Calu3 (cell line): ENCODE data around the gene ETS1. TPM values are rescaled to one million over a fixed set of nuclear protein-coding genes. Genes with fewer than 3 reads are reported as not detected.

Experiments
- BruUV-seq: library from RNA; stranded (reverse); fragments of 400-500 nt; replicated peaks from 2 replicates; lab custom pipeline; 2021; lab: Mats Ljungman, UMichigan
- CTCF ChIA-PET: fragments of 300-600 bp; sonication (Branson Sonifier 250); formaldehyde crosslinking; loops from one replicate; lab custom pipeline; 2022; ENCODE audit warnings: antibody characterized with exemption; lab: Charles Lee
- DNase-seq: peaks from one replicate; pipeline ENCODE4 v3.0.0; 2022
- H3K27ac Mint-ChIP-seq: one replicate; pipeline ENCODE4 v1.8.0; 2022; ENCODE audit warnings: mixed read lengths; ENCODE audit not compliant: unreplicated experiment
- H3K27me3 Mint-ChIP-seq: one replicate; pipeline ENCODE4 v1.8.0; 2022; ENCODE audit warnings: mixed read lengths; ENCODE audit not compliant: unreplicated experiment
- H3K36me3 Mint-ChIP-seq: one replicate; pipeline ENCODE4 v1.8.0; 2022; ENCODE audit warnings: mild to moderate bottlenecking, moderate library complexity, mixed read lengths; ENCODE audit not compliant: insufficient read depth, unreplicated experiment
- H3K4me1 Mint-ChIP-seq: one replicate; pipeline ENCODE4 v1.8.0; 2022; ENCODE audit warnings: mild to moderate bottlenecking, low read depth, mixed read lengths; ENCODE audit not compliant: unreplicated experiment
- H3K4me3 Mint-ChIP-seq: one replicate; pipeline ENCODE4 v1.8.0; 2022; ENCODE audit warnings: mild to moderate bottlenecking, low read depth, moderate library complexity, mixed read lengths; ENCODE audit not compliant: unreplicated experiment
- H3K9me3 Mint-ChIP-seq: one replicate; pipeline ENCODE4 v1.8.0; 2022; ENCODE audit warnings: low read depth, mixed read lengths; ENCODE audit not compliant: unreplicated experiment
- intact Hi-C: fragments of 100-400 bp; cut with micrococcal nuclease; formaldehyde crosslinking; loops from one replicate; pipeline ENCODE4 v1.10.0; 2022; ENCODE audit not compliant: unreplicated experiment
- total RNA-seq: library from RNA; stranded (reverse); gene quantifications from 2 replicates; pipeline ENCODE4 v1.2.3, GENCODE V29; 2022
- TF ChIP-seq, protein P1 (sequence below): fragments of 200-600 bp; IDR thresholded peaks from one replicate; pipeline ENCODE4 v1.8.0; 2022; ENCODE audit warnings: antibody characterized with exemption; ENCODE audit not compliant: unreplicated experiment

The ETS1 gene
- total RNA-seq, 1 experiment from 2014 or later: 38.4 TPM

DNA sequence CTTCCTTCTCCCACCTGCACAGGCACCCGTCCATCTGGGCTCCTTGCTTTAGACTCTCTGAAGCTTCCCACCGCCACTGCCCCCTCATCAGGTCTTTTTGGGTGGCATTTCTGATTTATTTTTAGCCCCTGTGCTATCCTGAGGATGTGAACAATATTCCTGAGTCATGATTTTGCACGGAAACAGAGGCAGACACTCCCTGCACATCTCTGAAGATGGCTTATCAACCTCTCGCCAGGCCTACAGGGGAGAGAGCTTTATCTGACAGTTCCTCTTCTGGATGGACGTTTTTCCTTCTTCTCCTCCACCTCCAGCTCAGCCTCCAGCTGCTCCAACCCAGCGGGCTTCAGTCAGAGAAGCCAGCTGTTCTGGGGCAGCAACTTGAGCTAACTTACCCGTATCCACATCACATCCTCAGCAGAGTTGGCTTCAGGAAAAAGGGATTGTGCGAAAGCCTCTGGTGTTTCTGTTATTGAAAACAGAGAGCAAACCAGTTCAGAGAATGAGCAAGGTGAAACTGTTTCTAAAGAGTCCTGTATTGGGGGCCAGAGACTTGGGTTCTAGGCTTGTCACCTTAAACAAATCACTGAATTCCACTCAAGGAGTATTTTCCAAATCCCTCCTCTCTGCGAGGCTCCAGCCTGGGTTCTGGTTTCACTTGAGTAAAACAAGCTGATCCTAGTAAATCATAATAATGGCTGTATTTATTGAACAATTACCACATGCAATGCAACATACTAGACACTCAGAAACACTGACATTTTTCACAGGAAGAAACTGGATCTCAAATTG is 33.1 kb upstream of the ETS1 start:
- H3K9me3 Mint-ChIP-seq: no peaks in the 10 kb centered on the region
- TF ChIP-seq, protein P1, sequence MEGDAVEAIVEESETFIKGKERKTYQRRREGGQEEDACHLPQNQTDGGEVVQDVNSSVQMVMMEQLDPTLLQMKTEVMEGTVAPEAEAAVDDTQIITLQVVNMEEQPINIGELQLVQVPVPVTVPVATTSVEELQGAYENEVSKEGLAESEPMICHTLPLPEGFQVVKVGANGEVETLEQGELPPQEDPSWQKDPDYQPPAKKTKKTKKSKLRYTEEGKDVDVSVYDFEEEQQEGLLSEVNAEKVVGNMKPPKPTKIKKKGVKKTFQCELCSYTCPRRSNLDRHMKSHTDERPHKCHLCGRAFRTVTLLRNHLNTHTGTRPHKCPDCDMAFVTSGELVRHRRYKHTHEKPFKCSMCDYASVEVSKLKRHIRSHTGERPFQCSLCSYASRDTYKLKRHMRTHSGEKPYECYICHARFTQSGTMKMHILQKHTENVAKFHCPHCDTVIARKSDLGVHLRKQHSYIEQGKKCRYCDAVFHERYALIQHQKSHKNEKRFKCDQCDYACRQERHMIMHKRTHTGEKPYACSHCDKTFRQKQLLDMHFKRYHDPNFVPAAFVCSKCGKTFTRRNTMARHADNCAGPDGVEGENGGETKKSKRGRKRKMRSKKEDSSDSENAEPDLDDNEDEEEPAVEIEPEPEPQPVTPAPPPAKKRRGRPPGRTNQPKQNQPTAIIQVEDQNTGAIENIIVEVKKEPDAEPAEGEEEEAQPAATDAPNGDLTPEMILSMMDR: no peak
- no TSS peak for BruUV-seq
- H3K27ac Mint-ChIP-seq: no peak overlapping the region
- H3K36me3 Mint-ChIP-seq: peaks cover 6% of the 10 kb centered on the region
- DNase-seq: no peak
- intact Hi-C loops: loop anchor here (10.0 kb wide), 1 partner anchor 96 kb away; no protein-coding TSS in a partner anchor
- CTCF ChIA-PET: interaction anchor here (1.2 kb wide), 1 partner anchor 9 kb away, joined by 4 read pairs; no protein-coding TSS in a partner anchor
- H3K4me3 Mint-ChIP-seq: no peak overlapping the region
- peaks cover 40% of the 10 kb centered on the region for H3K27me3 Mint-ChIP-seq
- H3K4me1 Mint-ChIP-seq: no peaks in the 10 kb centered on the region

DNA sequence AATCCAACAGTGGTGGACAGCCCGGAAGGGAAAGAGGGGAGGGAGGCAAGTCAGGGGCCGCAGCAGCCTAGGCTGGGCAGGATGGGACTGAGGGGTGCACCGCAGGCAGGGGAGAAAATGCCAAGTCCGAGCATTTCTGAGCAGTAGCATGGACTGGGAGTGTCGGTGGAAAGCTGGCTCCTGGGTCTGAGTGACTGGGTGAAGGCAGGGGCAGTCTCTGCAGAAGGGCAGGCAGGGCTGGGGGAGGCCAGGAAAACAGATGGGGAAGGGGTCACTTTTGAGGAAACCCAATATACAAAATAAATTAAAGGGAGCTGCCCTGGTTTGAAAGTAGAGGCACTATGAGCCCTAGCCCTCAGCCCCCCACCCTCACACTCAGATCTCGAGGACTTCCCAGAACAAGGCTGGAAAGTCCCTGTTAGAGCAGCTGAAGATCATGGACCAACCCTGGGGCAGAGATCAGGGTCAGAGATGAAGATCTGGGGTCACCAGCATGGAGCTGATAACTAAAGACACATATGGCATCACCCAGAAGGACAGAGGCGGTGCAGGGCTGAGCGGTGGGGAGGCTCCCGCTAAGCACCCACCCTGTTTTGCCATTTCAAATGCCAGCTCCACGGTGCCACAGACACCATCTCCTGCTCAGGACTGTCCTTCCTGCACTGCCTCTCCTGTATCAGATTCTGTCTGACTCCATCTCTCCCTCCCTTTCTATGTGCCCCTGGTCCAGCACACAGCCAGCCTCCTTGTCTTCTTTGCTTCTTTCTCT is 32.4 kb upstream of the ETS1 start:
- BruUV-seq: no TSS peak
- Mint-ChIP-seq H3K27me3 (peaks cover 48% of the 10 kb centered on the region), H3K9me3 (no peaks in the 10 kb centered on the region), H3K4me3 (no peak overlapping the region), H3K27ac (no peak overlapping the region), H3K4me1 (no peaks in the 10 kb centered on the region), H3K36me3 (peaks cover 6% of the 10 kb centered on the region)
- intact Hi-C loops: loop anchor here (10.0 kb wide), 1 partner anchor 95 kb away; no protein-coding TSS in a partner anchor
- DNase-seq: no peak
- TF ChIP-seq, protein P1: no peak
- CTCF ChIA-PET: interaction anchor here (0.5 to 1.2 kb wide), 2 partner anchors 10 to 64 kb away, joined by 4 read pairs; no protein-coding TSS in a partner anchor

DNA sequence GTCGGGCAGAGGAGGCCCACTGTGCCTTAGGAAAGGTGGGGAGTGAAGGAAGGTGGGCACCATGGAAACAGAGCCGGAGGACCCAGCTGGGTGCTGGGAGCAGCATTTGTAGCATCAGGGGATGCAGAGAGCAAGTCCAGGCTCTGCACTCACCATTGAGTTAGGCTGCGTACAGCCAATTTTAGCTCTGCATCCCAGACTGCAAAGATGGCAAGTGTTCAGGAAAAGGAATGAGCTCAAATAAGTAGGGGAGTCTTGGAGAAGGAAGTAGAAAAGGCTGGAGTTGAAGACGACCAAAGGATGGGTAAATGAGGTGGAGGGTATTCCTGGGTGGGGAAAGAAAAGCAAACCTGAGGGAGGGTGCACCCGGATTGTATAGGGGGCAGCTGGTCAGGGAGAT is 31.6 kb upstream of the ETS1 start:
- peaks cover 49% of the 10 kb centered on the region for H3K27me3 Mint-ChIP-seq
- H3K4me1 Mint-ChIP-seq: no peaks in the 10 kb centered on the region
- intact Hi-C loops: no loop called here
- H3K9me3 Mint-ChIP-seq: no peaks in the 10 kb centered on the region
- H3K27ac Mint-ChIP-seq: no peak overlapping the region
- DNase-seq: no peak
- no TSS peak for BruUV-seq
- no peak overlapping the region for H3K4me3 Mint-ChIP-seq
- H3K36me3 Mint-ChIP-seq: peaks cover 6% of the 10 kb centered on the region
- CTCF ChIA-PET: no interaction called here
- TF ChIP-seq, protein P1: no peak

DNA sequence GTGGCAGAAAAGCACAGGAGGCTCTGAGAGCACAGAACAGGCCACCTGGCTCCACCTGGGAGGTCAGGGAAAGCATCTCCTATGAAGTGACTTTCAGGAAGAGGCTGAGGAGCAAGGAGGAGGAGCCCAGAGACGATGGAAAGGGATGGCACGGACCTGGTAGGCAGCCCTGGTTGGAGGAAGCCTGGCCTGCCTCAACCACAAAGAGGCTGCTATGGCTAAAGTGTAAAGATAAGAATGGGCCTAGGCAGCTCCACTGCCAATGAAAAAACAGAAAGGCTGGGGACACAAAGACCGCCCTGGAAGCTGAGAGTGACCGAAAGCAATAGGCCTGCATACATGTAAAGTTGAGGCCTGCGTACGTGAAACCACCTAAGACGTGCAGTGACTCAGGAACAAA is 31.2 kb upstream of the ETS1 start:
- CTCF ChIA-PET: no interaction called here
- intact Hi-C loops: no loop called here
- peaks cover 49% of the 10 kb centered on the region for H3K27me3 Mint-ChIP-seq
- H3K9me3 Mint-ChIP-seq: no peaks in the 10 kb centered on the region
- H3K4me1 Mint-ChIP-seq: no peaks in the 10 kb centered on the region
- H3K36me3 Mint-ChIP-seq: peaks cover 6% of the 10 kb centered on the region
- no peak for DNase-seq
- TF ChIP-seq, protein P1: no peak
- no peak overlapping the region for H3K27ac Mint-ChIP-seq
- BruUV-seq: no TSS peak
- H3K4me3 Mint-ChIP-seq: no peak overlapping the region
